GM12865 (cell line): ENCODE results near the gene MCM9.
"Not testable (repeated sequence)": the region's sequence is repeated elsewhere in the genome, so short reads cannot be mapped to it uniquely, and the experiment has no call there.

Experiments used
- DNase-seq: peaks from one replicate; pipeline ENCODE4 v3.0.0; 2010; ENCODE audit warnings: low read depth
- H3K4me3 ChIP-seq: 2 replicates; pipeline ENCODE4 v1.5.1; 2011; ENCODE audit warnings: mild to moderate bottlenecking, low read depth, low read length, control low read depth
- CTCF ChIP-seq: IDR thresholded peaks from 2 replicates; pipeline ENCODE4 v1.5.1; 2011; ENCODE audit warnings: low read length, control low read depth, low read depth, inconsistent platforms; ENCODE audit not compliant: insufficient read depth; ENCODE audit errors: missing control alignments

The MCM9 gene

DNA sequence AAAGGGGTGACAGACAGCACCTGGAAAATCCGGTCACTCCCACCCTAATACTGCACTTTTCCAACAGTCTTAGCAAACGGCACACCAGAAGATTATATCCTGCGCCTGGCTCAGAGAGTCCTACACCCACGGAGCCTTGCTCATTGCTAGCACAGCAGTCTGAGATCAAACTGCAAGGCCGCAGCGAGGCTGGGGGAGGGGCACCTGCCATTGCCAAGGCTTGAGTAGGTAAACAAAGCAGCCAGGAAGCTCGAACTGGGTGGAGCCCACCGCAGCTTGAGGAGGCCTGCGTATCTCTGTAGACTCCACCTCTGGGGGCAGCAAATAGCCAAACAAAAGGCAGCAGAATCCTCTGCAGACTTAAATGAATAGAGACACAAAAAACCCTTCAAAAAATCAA is 138.4 kb downstream of the MCM9 start:
- DNase-seq: peak; percentile 58
- TF ChIP-seq CTCF: peak; percentile 2
- not testable (repeated sequence) for H3K4me3 ChIP-seq

- no peak for TF ChIP-seq CTCF
- no peak for DNase-seq
Observed at GRCh38 chr6:118791499-118791898, 143.5 kb downstream of the MCM9 start.

GRCh38 chr6:118789954-118790353 is 145.0 kb downstream of the MCM9 start:
- no peak for DNase-seq
- TF ChIP-seq CTCF: no peak
- no peak overlapping the region for H3K4me3 ChIP-seq

More at GRCh38 chr6:118791499-118791898, 143.5 kb downstream of the MCM9 start:
- H3K4me3 ChIP-seq: no peak overlapping the region

DNA sequence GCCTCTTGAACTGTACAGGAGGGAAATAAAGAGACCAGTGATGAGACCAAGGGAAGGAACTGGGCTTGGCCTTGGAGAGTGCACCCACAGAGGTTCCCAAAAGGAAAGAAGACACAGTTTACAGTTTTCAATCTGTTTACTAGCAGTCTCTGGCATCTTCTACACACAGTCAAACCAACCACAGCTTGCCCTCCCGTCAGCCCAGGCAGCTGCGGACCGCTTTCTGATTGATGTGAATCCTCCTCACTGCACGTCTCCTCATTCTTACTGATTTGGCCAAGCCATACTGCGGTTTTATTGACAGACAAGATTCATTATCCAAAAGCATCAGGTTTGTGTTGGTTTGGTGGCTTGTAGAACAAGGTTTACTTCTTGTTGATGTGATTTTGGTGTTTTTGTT is 145.5 kb downstream of the MCM9 start:
- no peak for TF ChIP-seq CTCF
- H3K4me3 ChIP-seq: no peak overlapping the region
- DNase-seq: no peak

GRCh38 chr6:118788702-118789101 is 146.3 kb downstream of the MCM9 start:
- H3K4me3 ChIP-seq: no peak overlapping the region
- peak; percentile 24 for DNase-seq
- no peak for TF ChIP-seq CTCF

DNA sequence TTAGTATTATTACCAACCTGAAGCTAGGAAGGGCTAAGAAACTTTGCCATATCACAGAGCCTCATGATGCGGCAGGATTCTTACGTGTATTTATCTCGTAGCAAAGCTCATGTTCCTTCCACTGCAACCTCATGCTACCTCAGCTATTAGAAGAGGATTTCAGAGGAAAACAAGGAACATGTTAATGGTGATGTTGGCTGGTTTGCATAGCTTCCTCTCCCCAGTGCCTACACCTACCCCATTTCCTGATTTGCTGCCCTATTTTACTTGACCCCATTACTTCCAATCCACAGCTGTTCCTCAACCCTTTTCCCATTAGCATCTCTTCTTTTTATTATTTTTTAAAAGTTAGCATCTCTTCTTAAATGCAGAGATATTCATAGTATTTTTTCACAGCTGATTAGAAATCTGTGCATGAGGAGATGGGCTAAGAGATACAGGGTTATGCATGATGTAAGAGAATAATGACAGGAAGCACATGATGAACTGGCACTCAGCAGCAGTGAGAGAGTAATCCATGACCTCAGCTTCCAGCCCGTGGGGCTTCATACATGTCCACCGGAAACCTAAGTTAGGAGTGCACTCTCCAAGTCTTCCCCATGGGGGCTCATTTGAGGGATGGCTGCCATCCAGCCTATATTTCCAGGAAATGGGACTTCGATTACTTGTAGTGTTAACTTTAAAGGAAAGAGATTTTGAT is 147.1 kb downstream of the MCM9 start:
- no peak for DNase-seq
- no peak for TF ChIP-seq CTCF
- H3K4me3 ChIP-seq: no peak overlapping the region
